Natural killer cell (primary cell): ENCODE results near the gene PCDHA2. TPM values are rescaled to one million over a fixed set of nuclear protein-coding genes. Genes with fewer than 3 reads are reported as not detected.
"Not testable (repeated sequence)": the region's sequence is repeated elsewhere in the genome, so short reads cannot be mapped to it uniquely, and the experiment has no call there.

Experiments used
- ATAC-seq, 3 donors: fragments of 150-1000 bp in 2 of 3; fragments of 200-7000 bp in 1 of 3; cut with Tn5 transposase; 1 replicate in 1 of 3; 2 replicates in 2 of 3; pipeline ENCODE4 v1.10.0; 2021; ENCODE audit warnings: mild to moderate bottlenecking in 2 of 3, moderate library complexity in 2 of 3
- DNase-seq, 2 donors: peaks; one replicate each; pipeline versions ENCODE4 v3.0.0 to v3.0.0-alpha.2; 2013 to 2021; ENCODE audit warnings: mixed read lengths in 1 of 2
- H3K27ac ChIP-seq: one replicate; pipeline ENCODE4 v1.5.1; 2013; ENCODE audit warnings: mild to moderate bottlenecking, low read length
- H3K27me3 ChIP-seq: one replicate; pipeline ENCODE4 v1.6.1; 2013; ENCODE audit warnings: low read length; ENCODE audit not compliant: control insufficient read depth, insufficient read depth
- H3K36me3 ChIP-seq: one replicate; pipeline ENCODE4 v1.6.1; 2013; ENCODE audit warnings: low read length; ENCODE audit not compliant: control insufficient read depth, insufficient read depth
- H3K4me1 ChIP-seq: one replicate; pipeline ENCODE4 v1.6.1; 2013; ENCODE audit warnings: low read length; ENCODE audit not compliant: control insufficient read depth, insufficient read depth
- H3K4me3 ChIP-seq: one replicate; pipeline ENCODE4 v1.5.1; 2013; ENCODE audit warnings: low read length
- H3K9me3 ChIP-seq: one replicate; pipeline ENCODE4 v1.6.1; 2013; ENCODE audit warnings: low read length; ENCODE audit not compliant: control insufficient read depth, insufficient read depth
- H3K27ac Mint-ChIP-seq, 2 donors: one replicate each; pipeline ENCODE4 v1.8.0; 2022; ENCODE audit warnings: mild to moderate bottlenecking in 2 of 2, mixed read lengths in 2 of 2, moderate library complexity in 1 of 2
- H3K27me3 Mint-ChIP-seq, 2 donors: one replicate each; pipeline ENCODE4 v1.8.0; 2022; ENCODE audit warnings: low read depth in 2 of 2, mixed read lengths in 2 of 2
- H3K36me3 Mint-ChIP-seq: one replicate; pipeline ENCODE4 v1.8.0; 2022; ENCODE audit warnings: mixed read lengths
- H3K4me1 Mint-ChIP-seq, 2 donors: one replicate each; pipeline ENCODE4 v1.8.0; 2022; ENCODE audit warnings: mixed read lengths in 2 of 2
- H3K4me3 Mint-ChIP-seq: one replicate; pipeline ENCODE4 v1.8.0; 2022; ENCODE audit warnings: mild to moderate bottlenecking, moderate library complexity, mixed read lengths
- H3K9me3 Mint-ChIP-seq, 2 donors: one replicate each; pipeline ENCODE4 v1.8.0; 2022; ENCODE audit warnings: mixed read lengths in 2 of 2
- CTCF ChIP-seq: fragments of 200-600 bp; IDR thresholded peaks from one replicate; pipeline ENCODE4 v1.8.0; 2022; ENCODE audit warnings: antibody characterized with exemption
- WGBS: methylation state at CpG from one replicate; pipeline ENCODE4 v1.1.7; 2013; ENCODE audit warnings: missing lambda C conversion rate; ENCODE audit not compliant: insufficient coverage; 5-methylcytosine and 5-hydroxymethylcytosine counted together
- intact Hi-C: fragments of 100-400 bp; cut with micrococcal nuclease; formaldehyde crosslinking; loops from one replicate; pipeline ENCODE4 v1.14.2; 2022
- total RNA-seq, 4 donors: library from RNA; stranded (reverse); fragments of 120-200 nt in 1 of 4; gene quantifications; one replicate each; pipeline versions ENCODE4 v1.2.3 to v1.2.4, GENCODE V29; 2013 to 2022

Gene PCDHA2
- total RNA-seq, 3 donors from 2014 or later (not counting 1 experiment from before 2014, with no cell fraction given): not detected

- Histone ChIP-seq H3K4me1 (no peaks in the 10 kb centered on the region), H3K4me3 (no peak overlapping the region), H3K27me3 (no peaks in the 10 kb centered on the region), H3K27ac (no peak overlapping the region), H3K36me3 (no peaks in the 10 kb centered on the region), H3K9me3 (peaks cover 33% of the 10 kb centered on the region)
- no peak for TF ChIP-seq CTCF
- no peak for DNase-seq
- intact Hi-C loops: no loop called here
- Mint-ChIP-seq H3K36me3 (peaks cover 44% of the 10 kb centered on the region), H3K27ac (no peak overlapping the region), H3K9me3 (peaks cover 11 to 29% of the 10 kb centered on the region in 2 donors), H3K27me3 (no peaks in the 10 kb centered on the region), H3K4me3 (no peak overlapping the region), H3K4me1 (no peaks in the 10 kb centered on the region)
- no peak for ATAC-seq
- WGBS: no CpG with 5 or more reads among the region's 4 CpGs
Measured at GRCh38 chr5:140767444-140767843, 27.2 kb upstream of the PCDHA2 start.

- no peaks in the 10 kb centered on the region for H3K27me3 ChIP-seq
- no peak overlapping the region for H3K4me3 ChIP-seq
- WGBS: no CpG with 5 or more reads among the region's 1 CpG
- no peak for ATAC-seq
- Mint-ChIP-seq H3K4me3 (no peak overlapping the region), H3K36me3 (peaks cover 29% of the 10 kb centered on the region), H3K27ac (no peak overlapping the region), H3K4me1 (no peaks in the 10 kb centered on the region), H3K27me3 (peaks cover 0 to 2% of the 10 kb centered on the region in 2 donors), H3K9me3 (peaks cover 12 to 29% of the 10 kb centered on the region in 2 donors)
- TF ChIP-seq CTCF: no peak
- H3K27ac ChIP-seq: no peak overlapping the region
- intact Hi-C loops: no loop called here
- no peaks in the 10 kb centered on the region for H3K36me3 ChIP-seq
- H3K9me3 ChIP-seq: peaks cover 22% of the 10 kb centered on the region
- no peak for DNase-seq
- no peaks in the 10 kb centered on the region for H3K4me1 ChIP-seq
Measured at GRCh38 chr5:140780512-140780911, 14.1 kb upstream of the PCDHA2 start.

- H3K4me1 Mint-ChIP-seq: no peaks in the 10 kb centered on the region
- Histone ChIP-seq H3K4me3 (no peak within 1 kb of the TSS), H3K4me1 (no peaks in the 10 kb centered on the region), H3K9me3 (peaks cover 32% of the 10 kb centered on the region), H3K27ac (no peak within 1 kb of the TSS), H3K27me3 (peaks cover 6% of the 10 kb centered on the region), H3K36me3 (no peaks in the 10 kb centered on the region)
- H3K4me3 Mint-ChIP-seq: no peak within 1 kb of the TSS
- H3K36me3 Mint-ChIP-seq: peaks cover 2% of the 10 kb centered on the region
- intact Hi-C loops: no loop called here
- 35% methylated on average over 29 of the region's 29 CpGs for WGBS
- H3K9me3 Mint-ChIP-seq: peaks cover 5 to 9% of the 10 kb centered on the region in 2 donors
- no peak for TF ChIP-seq CTCF
- DNase-seq: no peak
- ATAC-seq: no peak
- peaks cover 0 to 5% of the 10 kb centered on the region in 2 donors for H3K27me3 Mint-ChIP-seq
- H3K27ac Mint-ChIP-seq: no peak within 1 kb of the TSS
Measured at GRCh38 chr5:140785905-140786686, 8.6 kb upstream of the PCDHA2 start, which contains the start of gene PCDHA1. PCDHA1 (plus strand) TSS chr5:140786140.

GRCh38 chr5:140787422-140787821 is 7.2 kb upstream of the PCDHA2 start:
- H3K27me3 Mint-ChIP-seq, H3K27ac Mint-ChIP-seq, H3K9me3 Mint-ChIP-seq, H3K4me3 ChIP-seq, H3K27ac ChIP-seq, H3K4me1 Mint-ChIP-seq, ATAC-seq, H3K36me3 Mint-ChIP-seq, intact Hi-C loops, H3K4me3 Mint-ChIP-seq, H3K4me1 ChIP-seq, DNase-seq, H3K36me3 ChIP-seq: not testable (repeated sequence)
- peaks cover 11% of the 10 kb centered on the region for H3K27me3 ChIP-seq
- H3K9me3 ChIP-seq: peaks cover 27% of the 10 kb centered on the region
- WGBS: 56% methylated on average over 44 of the region's 44 CpGs

- H3K27ac Mint-ChIP-seq, H3K4me1 Mint-ChIP-seq, H3K27ac ChIP-seq, intact Hi-C loops, ATAC-seq, H3K4me3 Mint-ChIP-seq, H3K36me3 ChIP-seq, H3K36me3 Mint-ChIP-seq, H3K4me1 ChIP-seq, H3K9me3 Mint-ChIP-seq, H3K4me3 ChIP-seq, DNase-seq: not testable (repeated sequence)
- H3K9me3 ChIP-seq: peaks cover 25% of the 10 kb centered on the region
- H3K27me3 Mint-ChIP-seq: peaks cover 3 to 10% of the 10 kb centered on the region in 2 donors
- WGBS: 52% methylated on average over 70 of the region's 70 CpGs
- peaks cover 11% of the 10 kb centered on the region for H3K27me3 ChIP-seq
Measured at GRCh38 chr5:140787849-140788504, 6.7 kb upstream of the PCDHA2 start.
